ENCODE data around the gene PCDHGA7.
"Not testable (repeated sequence)": the region's sequence is repeated elsewhere in the genome, so short reads cannot be mapped to it uniquely, and the experiment has no call there.

PCDHGA7 gene

GRCh38 chr5:141383345-141383744, 803 bp downstream of the PCDHGA7 start:
- ChIA-PET POLR2A (no interaction called here), CTCF (interaction anchor here (0.7 to 1.7 kb wide), 6 partner anchors 9 to 181 kb away, joined by 3 to 8 read pairs (median 4); partner anchors contain the start of genes PCDHGA8 and PCDHGB5)
- Histone ChIP-seq H3K9me3 (ENCODE audit: control insufficient read depth, insufficient read depth, low read depth, low read length) (no peaks in the 10 kb centered on the region), H3K4me1 (ENCODE audit: control insufficient read depth, insufficient read depth, low read length) (no peaks in the 10 kb centered on the region), H3K27ac (ENCODE audit: extremely low read depth, low read depth, low read length) (no peak overlapping the region), H3K36me3 (ENCODE audit: control insufficient read depth in 2 of 2, insufficient read depth in 1 of 2, low read length in 2 of 2) (no peaks in the 10 kb centered on the region), H3K4me3 (ENCODE audit: low read depth, low read length) (no peak overlapping the region)
- TF ChIP-seq SCRT2 (tag by site-specific recombination; IDR thresholded peaks at IDR 0.05) (no peak), ZNF19 (tag by site-specific recombination; IDR thresholded peaks at IDR 0.05; ENCODE audit: low read depth) (no peak), ZNF202 (tag by site-specific recombination; IDR thresholded peaks at IDR 0.05; ENCODE audit: borderline replicate concordance) (no peak), ZNF175 (tag by site-specific recombination; IDR thresholded peaks at IDR 0.05) (no peak), ZBTB17 (tag by site-specific recombination; IDR thresholded peaks at IDR 0.05) (no peak), ZNF16 (tag by site-specific recombination; IDR thresholded peaks at IDR 0.05; ENCODE audit: low read depth) (no peak), ZNF639 (tag by site-specific recombination; IDR thresholded peaks at IDR 0.05) (no peak), ZNF629 (tag by site-specific recombination; IDR thresholded peaks at IDR 0.05) (no peak), ZFP41 (tag by site-specific recombination; IDR thresholded peaks at IDR 0.05; ENCODE audit: borderline replicate concordance) (no peak), ZNF747 (tag by site-specific recombination; IDR thresholded peaks at IDR 0.05) (no peak), ZNF677 (tag by site-specific recombination; IDR thresholded peaks at IDR 0.05) (no peak), YY2 (tag by site-specific recombination; IDR thresholded peaks at IDR 0.05) (no peak), ELK4 (IDR thresholded peaks at IDR 0.05; ENCODE audit: borderline replicate concordance, low read depth, low read length) (no peak), ZFP3 (tag by site-specific recombination; IDR thresholded peaks at IDR 0.05; ENCODE audit: low read depth) (no peak)

GRCh38 chr5:141384471-141385267, 2.1 kb downstream of the PCDHGA7 start:
- Histone ChIP-seq H3K9me3 (ENCODE audit: control insufficient read depth, insufficient read depth, low read depth, low read length) (no peaks in the 10 kb centered on the region), H3K27ac (ENCODE audit: extremely low read depth, low read depth, low read length) (no peak overlapping the region), H3K36me3 (ENCODE audit: control insufficient read depth in 2 of 2, insufficient read depth in 1 of 2, low read length in 2 of 2) (no peaks in the 10 kb centered on the region), H3K4me3 (ENCODE audit: low read depth, low read length) (no peak overlapping the region), H3K4me1 (ENCODE audit: control insufficient read depth, insufficient read depth, low read length) (no peaks in the 10 kb centered on the region)
- no peak for TF ChIP-seq ZNF394 (tag by site-specific recombination; IDR thresholded peaks at IDR 0.05; ENCODE audit: borderline replicate concordance)
- peak; percentile 64; the same call in 1 of the 2 replicates for TF ChIP-seq REST (tag by site-specific recombination; IDR thresholded peaks at IDR 0.05)
- ChIA-PET CTCF (no interaction called here), POLR2A (no interaction called here)

GRCh38 chr5:141387557-141388311, 5.2 kb downstream of the PCDHGA7 start, which contains the start of gene PCDHGB4:
Gene PCDHGB4 (plus strand): TSS chr5:141387698. CDS start chr5:141387885, 187 bp downstream.
- H3K9me3 ChIP-seq (ENCODE audit: control insufficient read depth, insufficient read depth, low read depth, low read length); H3K4me1 ChIP-seq (ENCODE audit: control insufficient read depth, insufficient read depth, low read length); POLR2A ChIA-PET; H3K36me3 ChIP-seq (ENCODE audit: control insufficient read depth in 2 of 2, insufficient read depth in 1 of 2, low read length in 2 of 2); H3K27ac ChIP-seq (ENCODE audit: extremely low read depth, low read depth, low read length); H3K4me3 ChIP-seq (ENCODE audit: low read depth, low read length): not testable (repeated sequence)
- CTCF ChIA-PET: interaction anchor here (0.6 to 2.0 kb wide), 5 partner anchors 9 to 176 kb away, joined by 3 to 5 read pairs (median 4); partner anchors contain the start of gene PCDHGB3
